ENCODE measurements around the gene ACTG1. TPM values are rescaled to one million over a fixed set of nuclear protein-coding genes. Genes with fewer than 3 reads are reported as not detected.

ACTG1 gene
- total and polyA plus RNA-seq, 2 of the 13 experiments (the other 11 are each of a cell fraction or from before 2014, with no cell fraction given) = 973 to 1,138 TPM

GRCh38 chr17:81514739-81515529 lies 2.3 kb upstream of the ACTG1 start (continued):
- TF ChIP-seq CTCF (CRISPR knock-in tag; IDR thresholded peaks at IDR 0.05) = no peak
- TF ChIP-seq FOXM1 (CRISPR knock-in tag; IDR thresholded peaks at IDR 0.05) = 0 out of 2 replicates have a peak, but pooled peaks have one; percentile 27
- TF ChIP-seq HMGXB3 (CRISPR knock-in tag; IDR thresholded peaks at IDR 0.05; ENCODE audit: borderline replicate concordance) = 0 out of 2 replicates have a peak, but pooled peaks have one; percentile 44
- no peak for TF ChIP-seq SCMH1 (CRISPR knock-in tag; IDR thresholded peaks at IDR 0.05; ENCODE audit: borderline replicate concordance)
- peak; percentile 99 for TF ChIP-seq ZNF639 (CRISPR knock-in tag; conservative IDR thresholded peaks at IDR 0.05)
- no peak for TF ChIP-seq MTA1 (CRISPR knock-in tag; IDR thresholded peaks at IDR 0.05; ENCODE audit: borderline replicate concordance)
- TF ChIP-seq ZNF788 (CRISPR knock-in tag; IDR thresholded peaks at IDR 0.05; ENCODE audit: borderline replicate concordance) = 0 out of 2 replicates have a peak, but pooled peaks have one; percentile 13
- no peak for TF ChIP-seq MNT (IDR thresholded peaks at IDR 0.05)
- no peak for TF ChIP-seq MYPOP (CRISPR knock-in tag; IDR thresholded peaks at IDR 0.05)
- no peak for TF ChIP-seq ARID5B (CRISPR knock-in tag; IDR thresholded peaks at IDR 0.05)
- peak; percentile 57 for TF ChIP-seq MXD4 (CRISPR knock-in tag; IDR thresholded peaks at IDR 0.05)
- TF ChIP-seq ZNF607 (CRISPR knock-in tag; IDR thresholded peaks at IDR 0.05; ENCODE audit: borderline replicate concordance) = no peak
- peak; percentile 64; the same call in 1 of the 2 replicates for TF ChIP-seq KDM5B (CRISPR knock-in tag; IDR thresholded peaks at IDR 0.05; ENCODE audit: borderline replicate concordance)
